Heart left ventricle (tissue), 13 donors: ENCODE measurements around the gene RPL29.

Experiments used
- CTCF ChIP-seq, 12 donors: fragments of 200-600 bp; sonication (generic) in 4 of 12; IDR thresholded peaks; one replicate each; pipeline versions ENCODE4 v1.5.0 to v1.8.0; 2018 to 2022; ENCODE audit warnings: antibody characterized with exemption in 12 of 12, mild to moderate bottlenecking in 5 of 12
- POLR2A ChIP-seq, 2 donors: fragments of 450-650 bp; IDR thresholded peaks; one replicate each; pipeline ENCODE4 v1.6.1; 2017; ENCODE audit warnings: antibody characterized with exemption in 2 of 2, mild to moderate bottlenecking in 2 of 2, moderate library complexity in 2 of 2
- donor health status: ischemic (EF 13 %, LVEDD 7.1; RV severe dilation, severe dysfunction).
- donor health status: DM: no; HTN: yes; CAD: no.
- donor health status: DM: no; HTN: no; CAD: no.
- donor health status: ischemic (EF 25% LVEDD 6.9; RV normal size, moderate dysfunction).
- donor health status: ischemic (EF 25% LVEDD 5.7; RV mildly dilated, moderate dysfunction).
- donor health status: ischemic (EF 35%, LVEDD 5.7; RV mildly dilated, moderate dysfunction).
- donor health status: nonischemic (EF 11% LVEDD 7.7; RV severe dilation, severe dysfunction).
- donor health status: DM: yes; HTN: yes; CAD: no.
- donor health status: PGD.
- donor health status: ischemic (EF 29% LVEDD 5.4; RV normal size, mild dysfunction).
- donor health status: nonischemic (EF 23%, LVEDD 6.1; RV moderate dilation, normal function).

GRCh38 chr3:51994530-51994929 is 1.2 kb downstream of the RPL29 start:
- TF ChIP-seq CTCF (IDR thresholded peaks at IDR 0.05) (no peak), POLR2A (IDR thresholded peaks at IDR 0.05) (no peak)
